B cell (primary cell): ENCODE results near the gene CAPN15. TPM values are rescaled to one million over a fixed set of nuclear protein-coding genes. Genes with fewer than 3 reads are reported as not detected.

ENCODE experiments used
- ATAC-seq: fragments of 200-7000 bp; cut with Tn5 transposase; one replicate; pipeline ENCODE4 v1.10.0; 2021; ENCODE audit warnings: low read depth, mild to moderate bottlenecking, moderate number of reproducible peaks, moderate library complexity
- CTCF ChIA-PET: fragments of 350-600 bp; sonication (Branson Sonifier 250); formaldehyde crosslinking; loops from one replicate; lab custom pipeline; 2021; ENCODE audit warnings: antibody characterized with exemption, inconsistent platforms; lab: Charles Lee
- POLR2A ChIA-PET: fragments of 350-600 bp; sonication (Branson Sonifier 250); formaldehyde crosslinking; loops from one replicate; lab custom pipeline; 2021; ENCODE audit warnings: antibody characterized with exemption; lab: Charles Lee
- DNase-seq: peaks from one replicate; pipeline ENCODE4 v3.0.0; 2013
- H2AFZ ChIP-seq: 2 replicates; pipeline ENCODE4 v1.6.1; 2012; ENCODE audit warnings: mild to moderate bottlenecking, low read depth, low read length; ENCODE audit not compliant: insufficient read depth, poor library complexity, severe bottlenecking
- H3K27ac ChIP-seq, 2 donors: 1 replicate in 1 of 2; 2 replicates in 1 of 2; pipeline ENCODE4 v1.5.1; 2012 to 2013; ENCODE audit warnings: low read length in 2 of 2, mild to moderate bottlenecking in 2 of 2, moderate library complexity in 1 of 2
- H3K27me3 ChIP-seq, 4 experiments: fragments of 200-600 bp in 1 of 4; sonication (generic) in 1 of 4; replicated peaks in 1 of 4; 1 replicate in 2 of 4; 2 replicates in 2 of 4; pipeline versions ENCODE4 v1.6.1 to v1.7.0; 2013 to 2016; ENCODE audit warnings: low read length in 3 of 4, mild to moderate bottlenecking in 2 of 4, mixed read lengths in 1 of 4, moderate library complexity in 1 of 4; ENCODE audit not compliant: insufficient read depth in 4 of 4, control insufficient read depth in 3 of 4; ENCODE audit errors: control extremely low read depth in 1 of 4
- H3K36me3 ChIP-seq, 2 experiments: replicated peaks in 1 of 2; 1 replicate in 1 of 2; 2 replicates in 1 of 2; pipeline versions ENCODE4 v1.6.1 to v1.7.1; 2013; ENCODE audit warnings: low read length in 1 of 2; ENCODE audit not compliant: insufficient read depth in 2 of 2, control insufficient read depth in 1 of 2; ENCODE audit errors: control extremely low read depth in 1 of 2, extremely low read depth in 1 of 2
- H3K4me1 ChIP-seq, 2 donors: fragments of 200-600 bp in 1 of 2; sonication (generic) in 1 of 2; 1 replicate in 1 of 2; 2 replicates in 1 of 2; pipeline versions ENCODE4 v1.5.1 to v1.6.1; 2013 to 2017; ENCODE audit warnings: low read length in 2 of 2; ENCODE audit not compliant: control insufficient read depth in 2 of 2, insufficient read depth in 2 of 2
- H3K4me2 ChIP-seq: replicated peaks from 2 replicates; pipeline ENCODE3; 2012; ENCODE audit warnings: mild to moderate bottlenecking, low read depth, low read length; ENCODE audit not compliant: poor library complexity, severe bottlenecking
- H3K4me3 ChIP-seq, 5 experiments: fragments of 200-600 bp in 1 of 5; sonication (generic) in 1 of 5; 1 replicate in 3 of 5; 2 replicates in 2 of 5; pipeline versions ENCODE4 v1.5.1 to v1.7.0; 2011 to 2016; ENCODE audit warnings: low read length in 4 of 5, mild to moderate bottlenecking in 4 of 5, low read depth in 2 of 5, control low read depth in 1 of 5, moderate library complexity in 1 of 5; ENCODE audit not compliant: insufficient read depth in 1 of 5; ENCODE audit errors: control extremely low read depth in 1 of 5, extremely low read depth in 1 of 5
- H3K79me2 ChIP-seq: fragments of 200-600 bp; sonication (generic); one replicate; pipeline ENCODE4 v1.6.0; 2016; ENCODE audit warnings: low read length; ENCODE audit not compliant: control insufficient read depth, insufficient read depth
- H3K9ac ChIP-seq: fragments of 200-600 bp; sonication (generic); 2 replicates; pipeline ENCODE4 v1.6.1; 2017; ENCODE audit warnings: mild to moderate bottlenecking, low read length, moderate library complexity
- H3K9me3 ChIP-seq, 3 donors: one replicate each; pipeline versions ENCODE4 v1.6.1 to v1.7.1; 2013; ENCODE audit warnings: low read length in 2 of 3; ENCODE audit not compliant: control insufficient read depth in 2 of 3, insufficient read depth in 1 of 3; ENCODE audit errors: control extremely low read depth in 1 of 3
- H4K20me1 ChIP-seq: 2 replicates; pipeline ENCODE4 v1.6.0; 2012; ENCODE audit warnings: mild to moderate bottlenecking, low read length; ENCODE audit not compliant: insufficient read depth, control insufficient read depth, poor library complexity, severe bottlenecking
- H3K27ac Mint-ChIP-seq: one replicate; pipeline ENCODE4 v1.8.0; 2021; ENCODE audit warnings: mixed read lengths
- H3K27me3 Mint-ChIP-seq: one replicate; pipeline ENCODE4 v1.8.0; 2021; ENCODE audit warnings: mixed read lengths
- H3K4me1 Mint-ChIP-seq: one replicate; pipeline ENCODE4 v1.8.0; 2021; ENCODE audit warnings: mixed read lengths
- H3K4me3 Mint-ChIP-seq: one replicate; pipeline ENCODE4 v1.8.0; 2021; ENCODE audit warnings: mixed read lengths
- H3K9me3 Mint-ChIP-seq: one replicate; pipeline ENCODE4 v1.8.0; 2022; ENCODE audit warnings: mixed read lengths; ENCODE audit not compliant: insufficient read depth
- EZH2 ChIP-seq: IDR thresholded peaks from 2 replicates; pipeline ENCODE4 v1.6.1; 2012; ENCODE audit warnings: borderline replicate concordance, low read depth, mild to moderate bottlenecking, moderate library complexity, low read length; ENCODE audit not compliant: insufficient read depth, poor library complexity, severe bottlenecking
- WGBS: methylation state at CpG from one replicate; pipeline ENCODE4 v1.1.5; 2013; ENCODE audit warnings: missing lambda C conversion rate; ENCODE audit not compliant: insufficient coverage; 5-methylcytosine and 5-hydroxymethylcytosine counted together
- intact Hi-C: fragments of 100-400 bp; cut with micrococcal nuclease; formaldehyde crosslinking; loops from one replicate; pipeline ENCODE4 v1.10.0; 2022
- polyA plus RNA-seq: library from polyadenylated mRNA; depleted of rRNA; stranded (reverse); fragments of >200 nt; gene quantifications from 2 replicates; pipeline ENCODE4 v1.2.3, GENCODE V29; 2012
- total RNA-seq, 2 donors: library from RNA; stranded (reverse); fragments of 120-200 nt in 1 of 2; gene quantifications; 1 replicate in 1 of 2; 2 replicates in 1 of 2; pipeline versions ENCODE4 v1.2.3 to v1.2.4, GENCODE V29; 2013 to 2022
- TF ChIP-seq, protein P1 (sequence below): fragments of 200-600 bp; IDR thresholded peaks from one replicate; pipeline ENCODE4 v1.8.0; 2022; ENCODE audit warnings: antibody characterized with exemption, mild to moderate bottlenecking

Gene CAPN15
- total and polyA plus RNA-seq, 2 donors (not counting 1 experiment from before 2014, with no cell fraction given), result 67.2 to 77.2 TPM

DNA sequence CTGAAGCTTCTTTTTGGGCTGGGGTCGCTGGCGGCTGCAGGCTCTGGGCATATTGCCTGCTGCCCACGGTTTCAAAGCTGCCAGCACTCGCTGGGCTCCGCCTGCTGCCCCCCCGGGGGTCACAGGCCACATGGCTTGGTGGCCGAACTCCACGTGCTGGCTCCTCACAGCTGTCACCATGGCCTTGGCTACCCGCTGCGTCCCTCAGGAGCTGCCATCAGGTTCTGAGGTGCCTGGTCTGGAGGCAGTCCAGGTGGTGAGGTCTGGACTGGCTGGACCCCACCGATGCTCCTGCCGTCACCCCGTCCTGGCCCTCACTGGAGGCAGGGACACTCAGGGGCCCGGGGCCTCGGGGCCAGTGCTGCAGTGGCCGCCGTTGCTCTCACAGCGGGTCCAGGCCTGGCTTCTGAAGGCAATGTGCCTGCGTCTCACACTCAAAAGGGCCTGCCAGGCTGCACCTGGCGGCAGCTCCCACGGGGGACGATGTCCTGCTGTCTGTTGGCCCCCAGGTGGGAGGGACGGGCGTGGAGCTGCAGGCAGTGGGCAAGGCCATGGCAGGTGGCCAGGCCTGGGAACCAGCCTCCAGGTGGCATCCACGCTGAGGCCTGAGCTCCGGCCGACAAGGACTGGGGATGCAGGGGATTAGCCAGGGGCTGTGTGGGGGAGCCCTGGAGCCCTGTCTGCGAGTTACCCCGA lies 13.3 kb downstream of the CAPN15 start:
- intact Hi-C loops, result no loop called here
- Histone ChIP-seq H3K4me3 (no peak overlapping the region), H3K27ac (no peak overlapping the region), H3K4me2 (no peak overlapping the region), H3K4me1 (no peaks in the 10 kb centered on the region), H4K20me1 (peaks cover 67% of the 10 kb centered on the region), H3K9ac (no peak overlapping the region), H2AFZ (no peak overlapping the region), H3K36me3 (peaks cover 0 to 2% of the 10 kb centered on the region in 2 experiments), H3K79me2 (peaks cover 60% of the 10 kb centered on the region), H3K9me3 (no peaks in the 10 kb centered on the region), H3K27me3 (no peaks in the 10 kb centered on the region)
- TF ChIP-seq, protein P1, sequence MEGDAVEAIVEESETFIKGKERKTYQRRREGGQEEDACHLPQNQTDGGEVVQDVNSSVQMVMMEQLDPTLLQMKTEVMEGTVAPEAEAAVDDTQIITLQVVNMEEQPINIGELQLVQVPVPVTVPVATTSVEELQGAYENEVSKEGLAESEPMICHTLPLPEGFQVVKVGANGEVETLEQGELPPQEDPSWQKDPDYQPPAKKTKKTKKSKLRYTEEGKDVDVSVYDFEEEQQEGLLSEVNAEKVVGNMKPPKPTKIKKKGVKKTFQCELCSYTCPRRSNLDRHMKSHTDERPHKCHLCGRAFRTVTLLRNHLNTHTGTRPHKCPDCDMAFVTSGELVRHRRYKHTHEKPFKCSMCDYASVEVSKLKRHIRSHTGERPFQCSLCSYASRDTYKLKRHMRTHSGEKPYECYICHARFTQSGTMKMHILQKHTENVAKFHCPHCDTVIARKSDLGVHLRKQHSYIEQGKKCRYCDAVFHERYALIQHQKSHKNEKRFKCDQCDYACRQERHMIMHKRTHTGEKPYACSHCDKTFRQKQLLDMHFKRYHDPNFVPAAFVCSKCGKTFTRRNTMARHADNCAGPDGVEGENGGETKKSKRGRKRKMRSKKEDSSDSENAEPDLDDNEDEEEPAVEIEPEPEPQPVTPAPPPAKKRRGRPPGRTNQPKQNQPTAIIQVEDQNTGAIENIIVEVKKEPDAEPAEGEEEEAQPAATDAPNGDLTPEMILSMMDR, result no peak
- no peak for TF ChIP-seq EZH2
- 99% methylated on average over 29 of the region's 29 CpGs for WGBS
- Mint-ChIP-seq H3K27ac (no peak overlapping the region), H3K4me1 (no peaks in the 10 kb centered on the region), H3K27me3 (no peaks in the 10 kb centered on the region), H3K9me3 (no peaks in the 10 kb centered on the region), H3K4me3 (no peak overlapping the region)
- ATAC-seq (no peak), DNase-seq (no peak)
- ChIA-PET POLR2A (interaction anchor here (0.7 kb wide), 1 partner anchor 239 kb away, joined by 3 read pairs; no protein-coding TSS in a partner anchor), CTCF (no interaction called here)

DNA sequence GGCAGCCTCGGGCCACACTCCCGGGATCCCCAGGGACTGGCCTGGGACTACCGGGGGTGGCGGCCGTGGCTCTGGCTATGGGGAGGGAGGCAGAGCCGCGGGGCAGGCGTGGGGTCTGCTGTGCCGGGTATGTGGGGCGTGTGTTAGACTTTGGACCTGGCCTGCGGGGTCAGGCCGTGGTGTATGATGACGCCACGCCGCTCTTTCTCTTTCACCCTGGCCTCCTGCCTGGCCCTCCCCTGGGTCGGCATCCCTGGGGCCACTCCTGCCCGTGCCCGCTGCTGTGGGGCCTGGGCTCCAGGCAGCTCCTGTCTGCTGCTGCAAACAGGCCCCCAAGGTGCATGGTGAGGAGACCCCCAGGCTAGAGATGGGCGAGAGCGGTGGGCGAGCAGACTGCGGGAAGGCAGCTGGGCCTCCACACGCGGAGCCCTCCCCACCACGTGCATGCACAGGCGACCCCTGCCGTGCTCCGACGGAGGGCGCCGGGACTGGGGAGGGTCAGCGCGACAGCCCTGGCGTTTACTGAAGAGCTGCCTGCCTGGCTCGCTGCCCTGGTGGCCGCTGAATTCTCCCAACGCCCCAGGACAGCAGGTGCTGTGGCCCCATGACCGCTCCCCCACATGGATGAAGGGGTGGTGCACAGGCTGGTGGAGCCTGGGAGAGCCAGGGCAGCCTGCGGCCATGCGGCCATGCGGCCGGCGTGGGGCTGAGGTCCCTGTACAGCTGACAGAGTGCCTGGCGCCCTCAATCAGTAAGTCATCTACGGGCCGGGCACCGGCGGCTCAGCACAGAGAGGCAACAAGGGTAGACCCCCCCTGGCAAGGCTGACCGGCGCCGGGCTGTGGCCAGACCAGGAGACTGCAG lies 16.0 kb downstream of the CAPN15 start:
- 97% methylated on average over 51 of the region's 51 CpGs for WGBS
- no peaks in the 10 kb centered on the region for H3K4me1 ChIP-seq
- H3K79me2 ChIP-seq, result peaks cover 45% of the 10 kb centered on the region
- intact Hi-C loops, result no loop called here
- ChIA-PET POLR2A (no interaction called here), CTCF (no interaction called here)
- no peak overlapping the region for H3K4me2 ChIP-seq
- H3K4me3 ChIP-seq, result no peak overlapping the region
- TF ChIP-seq, protein P1, result no peak
- no peak for TF ChIP-seq EZH2
- no peaks in the 10 kb centered on the region for H3K27me3 ChIP-seq
- Mint-ChIP-seq H3K27ac (no peak overlapping the region), H3K4me3 (no peak overlapping the region), H3K9me3 (no peaks in the 10 kb centered on the region), H3K4me1 (no peaks in the 10 kb centered on the region), H3K27me3 (no peaks in the 10 kb centered on the region)
- DNase-seq (no peak), ATAC-seq (no peak)
- H3K36me3 ChIP-seq, result no peaks in the 10 kb centered on the region
- H4K20me1 ChIP-seq, result peaks cover 56% of the 10 kb centered on the region
- no peaks in the 10 kb centered on the region for H3K9me3 ChIP-seq
- no peak overlapping the region for H2AFZ ChIP-seq
- no peak overlapping the region for H3K27ac ChIP-seq
- H3K9ac ChIP-seq, result no peak overlapping the region
